ENCODE results near the gene ZBTB20. TPM values are rescaled to one million over a fixed set of nuclear protein-coding genes. Genes with fewer than 3 reads are reported as not detected.

ZBTB20 gene
- total RNA-seq, 1 donor from 2014 or later: 1.6 TPM

DNA sequence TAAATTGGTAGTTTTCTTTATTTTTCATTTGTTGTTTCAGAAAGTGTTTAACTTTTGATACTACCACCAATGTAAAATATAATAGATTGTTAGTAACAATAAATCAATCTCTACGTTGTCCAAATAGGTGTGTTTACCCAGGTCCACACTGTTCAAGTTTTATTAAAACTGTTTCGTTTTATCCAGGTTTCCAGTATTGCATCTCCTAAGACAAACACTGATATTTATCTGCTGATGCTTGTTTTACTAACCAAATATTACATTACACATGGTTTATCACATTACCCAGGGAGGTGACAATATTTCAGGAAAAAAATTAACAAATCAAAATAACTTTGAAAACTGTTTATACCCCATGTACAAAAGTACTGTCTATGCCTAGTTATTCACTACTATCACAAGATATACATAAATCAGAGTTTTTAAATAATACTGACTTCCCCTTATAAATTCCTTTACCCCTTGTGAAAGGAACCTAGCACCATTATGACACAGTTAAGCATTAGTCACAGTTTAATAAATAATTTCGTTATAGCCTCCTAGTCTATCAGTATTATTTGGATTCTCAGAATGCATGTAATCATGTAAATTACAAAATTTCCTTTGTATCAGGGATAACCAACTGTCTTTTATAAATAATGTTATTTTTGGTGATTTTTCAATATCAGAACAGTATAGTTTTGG is 205.3 kb downstream of the ZBTB20 start:
- H3K9me3 Mint-ChIP-seq: no peaks in the 10 kb centered on the region
- no peaks in the 10 kb centered on the region for H3K36me3 Mint-ChIP-seq (ENCODE audit: low read depth)
- DNase-seq: no peak
- intact Hi-C loops (cut with micrococcal nuclease): no loop called here
- H3K4me1 Mint-ChIP-seq: no peaks in the 10 kb centered on the region
- no peaks in the 10 kb centered on the region for H3K27me3 Mint-ChIP-seq
- H3K4me3 Mint-ChIP-seq: no peak overlapping the region
- H3K27ac Mint-ChIP-seq: no peak overlapping the region

DNA sequence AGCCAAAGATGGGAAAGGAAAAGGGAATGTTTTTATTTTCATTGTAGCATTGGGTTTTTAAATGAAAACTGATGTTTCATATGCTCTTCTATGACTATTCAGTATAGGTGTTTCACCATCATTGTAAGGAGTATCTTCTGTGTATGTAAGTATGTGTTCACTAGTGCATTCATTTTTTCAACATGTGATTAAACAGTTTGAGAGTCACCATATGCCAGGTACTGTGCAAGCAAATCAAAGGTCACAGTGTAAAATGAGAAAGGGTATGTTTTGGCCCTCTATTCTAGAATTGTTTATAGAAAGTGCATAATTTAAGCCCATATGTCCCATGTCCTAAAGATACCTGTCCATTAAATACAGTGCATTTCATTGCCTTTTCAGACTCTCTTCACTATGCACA is 207.2 kb downstream of the ZBTB20 start:
- H3K4me1 Mint-ChIP-seq: no peaks in the 10 kb centered on the region
- intact Hi-C loops (cut with micrococcal nuclease): no loop called here
- H3K9me3 Mint-ChIP-seq: no peaks in the 10 kb centered on the region
- H3K27ac Mint-ChIP-seq: no peak overlapping the region
- DNase-seq: no peak
- H3K27me3 Mint-ChIP-seq: no peaks in the 10 kb centered on the region
- no peak overlapping the region for H3K4me3 Mint-ChIP-seq
- no peaks in the 10 kb centered on the region for H3K36me3 Mint-ChIP-seq (ENCODE audit: low read depth)

DNA sequence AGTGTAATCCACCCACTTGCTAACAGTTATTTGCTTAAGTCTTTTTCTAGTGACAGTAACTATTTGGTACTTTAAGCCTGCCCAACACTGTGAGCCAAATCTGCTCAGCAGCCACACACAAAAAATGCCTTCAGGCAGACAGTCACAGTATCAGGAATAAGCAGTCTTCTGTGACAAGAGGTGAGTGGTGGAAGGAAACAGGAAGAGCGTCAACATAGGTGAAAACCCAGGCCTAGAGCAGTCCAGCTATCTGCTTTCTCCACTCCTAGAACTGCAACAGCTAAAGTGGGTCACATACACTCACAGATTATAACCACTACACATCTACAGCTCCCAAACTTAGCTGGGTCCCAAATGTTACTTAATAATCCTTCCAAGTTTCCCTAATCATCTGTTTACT is 213.7 kb downstream of the ZBTB20 start:
- intact Hi-C loops (cut with micrococcal nuclease): no loop called here
- H3K9me3 Mint-ChIP-seq: peaks cover 3% of the 10 kb centered on the region

DNA sequence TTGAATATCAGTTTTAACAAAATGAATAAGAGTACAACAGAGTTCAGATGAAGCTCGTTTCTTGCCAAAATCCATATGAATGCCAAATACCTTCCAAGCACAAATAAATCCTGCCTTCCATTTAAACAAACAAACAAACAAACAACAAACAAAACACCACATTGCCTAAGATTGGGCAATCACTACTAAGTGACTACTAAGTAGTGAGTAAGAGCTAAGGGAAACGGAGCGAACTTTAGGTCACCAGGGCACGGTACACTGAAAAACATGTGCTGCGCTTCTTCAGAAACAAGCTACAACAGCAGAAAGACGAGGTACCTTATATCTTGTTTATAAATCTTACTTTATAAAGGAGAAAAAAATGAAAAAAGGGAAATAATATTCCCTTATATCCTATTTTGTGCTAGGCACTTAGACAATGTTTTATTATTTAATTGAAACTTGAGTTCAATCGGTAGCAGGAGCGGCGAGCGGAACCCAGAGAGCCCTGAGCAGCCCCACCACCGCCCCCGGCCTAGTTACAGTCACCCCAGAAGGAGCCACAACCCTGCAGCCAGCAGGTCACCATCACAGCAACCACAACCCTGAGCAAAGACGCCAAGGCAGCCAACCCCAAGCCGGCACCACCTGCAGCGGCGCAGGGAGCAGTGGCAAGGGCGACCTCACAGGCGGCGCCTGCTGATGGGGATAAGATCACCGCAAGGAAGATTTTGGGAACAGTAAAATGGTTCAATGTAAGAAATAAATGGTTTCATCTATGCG is 216.9 kb downstream of the ZBTB20 start:
- Mint-ChIP-seq H3K9me3 (peaks cover 8% of the 10 kb centered on the region), H3K4me1 (peaks cover 3% of the 10 kb centered on the region), H3K27me3 (no peaks in the 10 kb centered on the region), H3K4me3 (no peak overlapping the region), H3K36me3 (ENCODE audit: low read depth) (no peaks in the 10 kb centered on the region), H3K27ac (no peak overlapping the region)
- intact Hi-C loops (cut with micrococcal nuclease): no loop called here
- no peak for DNase-seq

More for the DNA sequence above, 213.7 kb downstream of the ZBTB20 start:
- H3K27me3 Mint-ChIP-seq: no peaks in the 10 kb centered on the region
- H3K4me3 Mint-ChIP-seq: no peak overlapping the region
- H3K27ac Mint-ChIP-seq: no peak overlapping the region
- peaks cover 3% of the 10 kb centered on the region for H3K4me1 Mint-ChIP-seq
- no peaks in the 10 kb centered on the region for H3K36me3 Mint-ChIP-seq (ENCODE audit: low read depth)
- no peak for DNase-seq

DNA sequence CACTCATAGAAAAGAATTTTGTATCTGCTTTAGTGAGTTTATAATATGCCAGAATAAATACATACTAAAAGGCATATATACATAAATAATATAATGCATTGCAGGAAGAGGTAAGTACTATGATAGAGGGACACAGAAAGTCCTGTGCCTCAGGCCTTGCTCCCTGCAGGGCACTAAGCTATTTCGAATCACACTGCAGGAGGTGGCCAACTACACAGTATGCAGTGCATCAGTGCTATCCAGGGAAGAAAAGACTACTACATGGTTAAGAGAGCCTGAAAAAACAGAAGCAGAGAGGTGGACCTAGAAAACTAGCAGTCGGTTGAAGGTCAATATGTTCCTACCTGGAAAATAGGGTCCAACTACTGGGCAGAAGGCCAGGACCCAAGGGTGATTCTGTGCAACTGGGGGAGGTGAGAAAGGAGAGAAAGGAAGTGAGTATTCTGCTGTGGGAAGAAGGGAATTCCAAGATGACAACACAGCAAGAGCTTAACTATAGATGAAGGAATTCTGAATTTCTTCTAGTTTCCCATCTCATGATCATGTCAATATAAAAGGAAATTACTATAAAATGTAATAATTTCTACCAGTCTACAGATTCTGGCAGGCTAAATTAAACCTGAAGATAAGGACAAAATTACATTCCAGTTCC is 218.0 kb downstream of the ZBTB20 start:
- DNase-seq: no peak
- Mint-ChIP-seq H3K27me3 (no peaks in the 10 kb centered on the region), H3K36me3 (ENCODE audit: low read depth) (no peaks in the 10 kb centered on the region), H3K9me3 (peaks cover 8% of the 10 kb centered on the region), H3K27ac (no peak overlapping the region), H3K4me3 (no peak overlapping the region), H3K4me1 (peaks cover 3% of the 10 kb centered on the region)
- intact Hi-C loops (cut with micrococcal nuclease): no loop called here

DNA sequence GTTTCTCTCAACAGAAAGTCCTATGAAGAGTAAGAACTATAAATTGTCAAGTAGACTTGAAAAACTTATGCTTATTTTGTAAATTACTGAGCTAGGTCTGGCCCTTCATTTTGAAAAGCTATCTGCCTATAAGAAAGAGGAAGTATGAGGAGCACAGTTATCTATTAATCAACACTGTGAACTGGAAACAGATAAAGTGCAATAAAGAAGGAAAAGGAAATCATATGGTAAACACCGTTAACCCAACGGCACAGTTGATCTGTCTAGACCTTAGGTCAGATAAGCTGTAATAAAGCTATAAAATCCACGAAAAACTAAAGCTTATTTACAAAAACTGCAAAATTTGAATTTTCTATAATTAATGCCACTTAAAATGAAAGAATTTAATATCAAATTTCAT is 242.5 kb downstream of the ZBTB20 start:
- Mint-ChIP-seq H3K4me3 (no peak overlapping the region), H3K4me1 (peaks cover 2% of the 10 kb centered on the region), H3K36me3 (ENCODE audit: low read depth) (no peaks in the 10 kb centered on the region), H3K9me3 (no peaks in the 10 kb centered on the region), H3K27ac (no peak overlapping the region), H3K27me3 (no peaks in the 10 kb centered on the region)
- no peak for DNase-seq
- intact Hi-C loops (cut with micrococcal nuclease): no loop called here

DNA sequence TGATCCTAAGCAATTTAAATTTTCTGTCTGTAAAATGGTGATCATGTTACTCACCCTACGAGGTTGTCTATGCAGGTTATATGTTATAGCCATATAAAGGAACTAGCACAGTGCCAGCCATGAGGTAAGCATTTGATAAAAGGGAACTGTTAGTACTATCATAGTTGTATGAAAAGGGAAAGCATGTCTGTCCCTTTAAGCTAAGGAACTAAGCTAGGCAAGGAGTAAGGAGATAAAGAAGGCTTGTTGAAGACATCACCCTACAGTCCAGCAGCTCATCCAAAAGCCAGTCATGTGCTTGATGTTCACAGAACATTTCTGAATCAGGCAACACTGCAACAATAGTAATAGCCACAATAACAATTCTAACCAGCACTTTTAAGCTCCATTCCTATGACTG is 243.9 kb downstream of the ZBTB20 start:
- H3K36me3 Mint-ChIP-seq (ENCODE audit: low read depth): no peaks in the 10 kb centered on the region
- peaks cover 2% of the 10 kb centered on the region for H3K4me1 Mint-ChIP-seq
- DNase-seq: no peak
- intact Hi-C loops (cut with micrococcal nuclease): no loop called here
- no peaks in the 10 kb centered on the region for H3K9me3 Mint-ChIP-seq
- no peaks in the 10 kb centered on the region for H3K27me3 Mint-ChIP-seq
- H3K4me3 Mint-ChIP-seq: no peak overlapping the region
- H3K27ac Mint-ChIP-seq: no peak overlapping the region

DNA sequence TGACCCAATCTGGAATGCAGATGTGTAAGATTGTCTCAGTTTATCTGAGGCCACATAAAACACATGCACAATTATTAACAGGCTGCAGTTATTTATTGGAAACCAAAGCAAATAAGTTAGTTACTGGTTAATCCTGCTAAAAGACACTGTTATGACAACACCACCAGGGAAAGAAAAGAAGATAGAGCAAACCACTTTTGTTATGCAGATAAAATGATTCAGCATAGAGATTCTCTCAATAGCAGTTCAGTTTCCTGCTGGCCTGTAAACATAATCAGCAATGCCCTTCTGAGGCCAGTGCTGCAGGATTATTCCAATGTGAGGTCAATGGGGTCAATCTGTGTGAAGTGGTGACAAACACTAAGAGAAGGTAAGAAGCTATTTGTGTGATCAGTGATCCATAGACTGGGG is 244.4 kb downstream of the ZBTB20 start:
- intact Hi-C loops (cut with micrococcal nuclease): no loop called here
- Mint-ChIP-seq H3K27ac (no peak overlapping the region), H3K9me3 (no peaks in the 10 kb centered on the region)

DNA sequence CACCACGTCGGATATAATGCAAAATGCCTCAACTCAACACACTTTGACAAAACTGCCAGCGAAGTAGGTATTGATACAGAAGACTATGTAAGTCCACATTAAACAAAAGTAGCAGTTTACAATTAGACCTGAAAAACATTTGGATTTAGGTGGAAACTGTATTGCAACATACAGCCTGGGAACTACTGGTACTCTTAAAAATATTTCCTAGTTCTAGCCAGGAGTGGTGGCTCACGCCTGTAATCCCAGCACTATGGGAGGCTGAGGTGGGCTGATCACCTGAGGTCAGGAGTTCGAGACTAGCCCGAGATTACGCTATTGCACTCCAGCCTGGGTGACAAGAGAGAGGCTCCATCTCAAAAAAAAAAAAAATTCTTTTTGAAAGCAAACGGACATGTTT is 246.2 kb downstream of the ZBTB20 start:
- H3K4me1 Mint-ChIP-seq: peaks cover 2% of the 10 kb centered on the region
- no peaks in the 10 kb centered on the region for H3K36me3 Mint-ChIP-seq (ENCODE audit: low read depth)
- no peak for DNase-seq
- H3K9me3 Mint-ChIP-seq: no peaks in the 10 kb centered on the region
- H3K4me3 Mint-ChIP-seq: no peak overlapping the region
- intact Hi-C loops (cut with micrococcal nuclease): no loop called here
- no peaks in the 10 kb centered on the region for H3K27me3 Mint-ChIP-seq
- H3K27ac Mint-ChIP-seq: no peak overlapping the region

More for the DNA sequence above, 244.4 kb downstream of the ZBTB20 start:
- no peak for DNase-seq
- H3K4me1 Mint-ChIP-seq: peaks cover 2% of the 10 kb centered on the region
- H3K27me3 Mint-ChIP-seq: no peaks in the 10 kb centered on the region
- H3K36me3 Mint-ChIP-seq (ENCODE audit: low read depth): no peaks in the 10 kb centered on the region
- no peak overlapping the region for H3K4me3 Mint-ChIP-seq

DNA sequence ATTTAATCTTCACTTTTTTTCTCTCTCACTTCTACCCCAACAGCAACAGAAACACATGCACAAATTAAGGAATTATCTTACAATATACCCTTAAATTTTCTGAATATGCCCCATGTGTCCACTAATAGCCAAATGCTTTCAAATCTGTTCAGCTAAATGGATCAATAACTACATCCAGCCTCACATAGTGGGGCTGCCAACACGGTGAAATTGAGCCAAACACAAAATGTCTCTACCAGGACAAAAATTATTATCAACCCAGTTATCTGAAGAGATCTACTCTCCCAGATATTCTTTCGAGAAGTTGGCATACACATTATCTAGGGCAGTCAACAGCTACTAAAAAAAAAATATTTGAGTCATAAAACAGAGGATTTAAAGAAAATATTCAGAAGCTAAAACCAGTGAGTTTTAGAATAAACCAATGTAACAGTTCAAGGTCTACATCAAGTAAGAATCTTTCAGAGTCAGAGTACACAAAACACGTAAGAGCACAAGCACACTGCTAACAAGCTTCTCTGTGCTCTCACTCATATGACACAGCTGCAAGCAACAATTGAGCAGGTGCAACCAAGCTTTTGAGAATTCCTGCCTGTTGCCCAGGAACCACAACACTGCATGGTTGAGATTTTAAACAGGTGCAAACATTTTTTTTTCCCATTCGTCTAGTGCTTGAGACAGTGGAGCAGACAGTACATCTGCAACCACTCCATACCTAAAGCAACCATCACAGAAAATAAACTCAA is 247.7 kb downstream of the ZBTB20 start:
- intact Hi-C loops (cut with micrococcal nuclease): no loop called here
- no peaks in the 10 kb centered on the region for H3K9me3 Mint-ChIP-seq
- peaks cover 2% of the 10 kb centered on the region for H3K4me1 Mint-ChIP-seq
- H3K27me3 Mint-ChIP-seq: no peaks in the 10 kb centered on the region
- H3K36me3 Mint-ChIP-seq (ENCODE audit: low read depth): no peaks in the 10 kb centered on the region
- no peak overlapping the region for H3K27ac Mint-ChIP-seq
- DNase-seq: no peak
- no peak overlapping the region for H3K4me3 Mint-ChIP-seq

DNA sequence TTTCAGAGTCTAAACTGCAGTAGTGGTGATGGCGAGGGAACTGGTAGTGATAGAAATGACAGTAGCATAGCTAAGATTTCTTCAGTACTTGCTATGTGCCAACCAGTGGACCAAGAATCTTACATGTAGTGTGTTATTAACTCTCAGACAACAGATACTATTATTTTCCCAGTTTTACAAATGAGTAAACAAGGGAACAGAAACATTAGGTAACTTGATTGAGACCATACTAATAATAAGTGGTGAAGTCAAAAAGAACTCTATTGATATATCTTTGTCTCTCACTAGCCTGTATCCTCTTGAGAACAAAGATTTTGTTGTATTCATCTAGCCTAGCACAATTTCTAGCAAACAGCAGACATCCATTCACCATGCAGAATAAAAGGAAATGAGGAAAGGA is 250.1 kb downstream of the ZBTB20 start:
- Mint-ChIP-seq H3K27ac (no peak overlapping the region), H3K4me1 (peaks cover 2% of the 10 kb centered on the region), H3K9me3 (no peaks in the 10 kb centered on the region), H3K36me3 (ENCODE audit: low read depth) (no peaks in the 10 kb centered on the region), H3K4me3 (no peak overlapping the region), H3K27me3 (no peaks in the 10 kb centered on the region)
- DNase-seq: no peak
- intact Hi-C loops (cut with micrococcal nuclease): no loop called here

DNA sequence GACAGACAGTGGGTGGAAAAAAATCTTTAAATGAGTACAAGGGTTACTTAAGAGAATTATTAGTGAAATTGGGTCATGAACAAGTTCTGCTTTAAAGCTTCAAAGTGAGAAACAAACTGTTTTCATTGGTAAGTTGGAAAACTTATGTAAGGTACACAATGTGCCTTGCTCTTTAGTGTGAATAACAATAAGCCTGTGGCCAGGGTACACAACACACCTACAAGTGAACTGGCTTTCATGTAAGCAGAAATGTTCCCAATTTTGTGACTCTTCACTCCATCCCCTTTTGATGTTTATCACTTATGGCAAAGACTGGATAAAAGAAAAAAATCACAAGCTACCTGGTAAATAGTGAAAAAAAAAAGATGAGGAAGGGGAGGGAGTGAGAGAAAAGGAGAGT is 253.7 kb downstream of the ZBTB20 start:
- no peak for DNase-seq
- H3K4me1 Mint-ChIP-seq: no peaks in the 10 kb centered on the region
- intact Hi-C loops (cut with micrococcal nuclease): no loop called here
- H3K9me3 Mint-ChIP-seq: no peaks in the 10 kb centered on the region
- H3K27me3 Mint-ChIP-seq: no peaks in the 10 kb centered on the region
- H3K4me3 Mint-ChIP-seq: no peak overlapping the region
- H3K27ac Mint-ChIP-seq: no peak overlapping the region
- no peaks in the 10 kb centered on the region for H3K36me3 Mint-ChIP-seq (ENCODE audit: low read depth)

DNA sequence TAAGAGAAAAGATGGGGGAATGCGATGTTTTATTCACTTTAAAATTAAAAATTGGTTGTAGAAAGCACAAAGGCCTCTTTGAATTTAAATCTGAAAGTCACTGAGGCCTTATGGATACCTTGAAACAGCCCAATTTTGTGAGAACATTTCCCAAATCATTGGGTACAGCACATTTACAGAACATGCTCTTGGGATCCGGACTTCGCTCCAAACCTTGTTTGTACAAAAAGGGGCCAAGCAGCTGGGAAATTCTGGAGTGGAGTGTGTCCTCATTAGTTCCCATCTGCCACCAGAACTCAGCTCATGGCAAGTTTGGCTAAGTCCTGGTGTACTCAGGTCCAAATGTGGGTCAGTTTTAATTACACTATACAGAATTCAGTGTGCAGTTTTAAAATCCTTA is 254.2 kb downstream of the ZBTB20 start:
- no peaks in the 10 kb centered on the region for H3K9me3 Mint-ChIP-seq
- no peak for DNase-seq
- H3K4me3 Mint-ChIP-seq: no peak overlapping the region
- no peaks in the 10 kb centered on the region for H3K4me1 Mint-ChIP-seq
- no peak overlapping the region for H3K27ac Mint-ChIP-seq
- intact Hi-C loops (cut with micrococcal nuclease): no loop called here
- no peaks in the 10 kb centered on the region for H3K36me3 Mint-ChIP-seq (ENCODE audit: low read depth)
- H3K27me3 Mint-ChIP-seq: no peaks in the 10 kb centered on the region
